ENCODE data around the gene TSEN15.
A peak's percentile ranks its signal among the peaks of the same experiment; 100 is the strongest.
"Not testable (repeated sequence)": the region's sequence is repeated elsewhere in the genome, so short reads cannot be mapped to it uniquely, and the experiment has no call there.

The TSEN15 gene

DNA sequence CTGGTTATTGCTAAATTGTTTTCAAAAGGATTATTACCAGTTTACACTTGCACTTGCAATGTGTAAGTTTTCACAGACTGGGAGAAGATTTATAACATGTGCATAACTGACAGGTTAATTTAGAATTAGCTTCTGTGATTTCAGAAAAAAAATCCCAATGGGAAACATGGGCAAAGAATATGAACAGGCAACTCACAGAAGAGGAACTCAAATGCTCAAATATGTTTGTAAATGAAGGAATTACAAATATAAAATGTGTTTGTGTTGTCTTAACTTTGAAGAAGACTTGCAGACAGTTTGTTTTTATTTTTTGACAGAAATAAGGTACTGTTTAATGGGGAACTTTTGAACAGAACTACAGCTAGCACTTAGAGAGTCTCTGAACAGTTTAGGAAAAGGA is 8.4 kb downstream of the TSEN15 start:
- DNase-seq: no peak

DNA sequence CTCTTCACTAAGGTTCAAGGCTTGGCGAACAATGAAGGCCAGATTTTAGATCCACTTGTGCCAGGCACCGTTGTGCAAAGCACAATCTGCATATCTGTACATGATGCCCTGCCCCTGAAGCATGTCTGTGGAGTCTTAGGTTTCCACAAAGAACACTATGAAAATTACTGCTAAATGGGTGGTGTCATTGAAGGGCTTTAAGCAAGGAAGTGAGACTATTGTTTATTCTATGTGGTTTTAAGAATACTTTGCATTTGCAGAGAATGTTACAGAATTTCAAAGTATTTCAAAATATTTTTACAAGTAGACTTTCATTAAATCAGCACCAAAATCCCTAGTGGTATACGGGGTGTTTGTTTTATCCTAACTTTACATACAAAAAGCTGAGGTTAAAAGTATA is 8.8 kb downstream of the TSEN15 start:
- no peak for DNase-seq

GRCh38 chr1:184061396-184062003 is 10.0 kb downstream of the TSEN15 start:
- no peak for DNase-seq

DNA sequence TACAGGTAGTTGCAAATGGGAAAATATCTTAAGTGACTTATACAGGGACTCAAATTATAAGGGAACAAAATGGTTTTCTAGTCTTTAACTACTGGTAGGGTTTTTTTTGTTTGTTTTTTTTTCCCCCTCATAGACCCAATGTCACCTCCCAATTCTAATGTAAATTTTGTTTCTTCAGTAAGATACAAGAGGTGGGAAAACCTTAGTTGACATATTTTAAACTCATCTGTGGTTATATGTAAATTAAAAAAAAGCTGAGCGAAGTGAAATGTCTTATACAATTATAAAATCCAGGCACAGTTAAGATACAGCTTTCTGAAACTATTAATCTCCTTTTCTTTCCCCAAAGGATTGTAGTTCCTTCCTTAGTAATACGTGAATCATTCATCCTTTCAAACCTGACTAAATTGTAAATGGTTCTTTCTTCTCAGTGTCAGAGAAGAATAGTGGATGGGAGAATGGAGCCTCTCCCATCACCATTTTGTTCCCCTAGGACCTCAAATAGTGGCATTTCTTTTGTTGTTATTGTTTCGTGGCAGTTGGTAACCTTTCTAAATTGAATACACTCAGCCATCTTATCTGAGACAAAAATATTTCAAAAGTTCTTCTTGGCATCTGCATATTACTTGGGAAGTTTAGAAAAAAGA is 11.2 kb downstream of the TSEN15 start:
- DNase-seq: peak in 1 of 2 experiments; percentile 15

DNA sequence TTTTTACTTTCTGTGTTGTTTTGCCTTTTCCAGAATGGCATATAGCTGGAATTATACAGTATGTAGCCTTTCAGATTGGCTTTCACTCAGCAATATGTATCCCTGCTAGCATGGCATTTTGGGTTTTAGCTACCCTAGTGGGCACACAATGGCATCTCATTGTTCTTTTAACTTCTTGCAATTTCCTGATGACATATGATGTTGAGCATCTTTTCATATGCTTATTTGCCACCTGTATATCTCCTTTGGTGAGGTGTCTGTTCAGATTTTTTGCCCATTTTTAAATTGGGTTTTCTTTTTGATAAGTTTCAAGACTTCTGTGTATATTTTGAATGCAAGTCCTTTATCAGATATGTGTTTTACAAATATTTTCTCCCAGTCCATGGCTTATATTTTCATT is 14.0 kb downstream of the TSEN15 start:
- DNase-seq: no peak

- no peak for DNase-seq
Observed at GRCh38 chr1:184068354-184068753, 16.8 kb downstream of the TSEN15 start.

GRCh38 chr1:184069675-184070074 is 18.1 kb downstream of the TSEN15 start:
- no peak for DNase-seq

DNA sequence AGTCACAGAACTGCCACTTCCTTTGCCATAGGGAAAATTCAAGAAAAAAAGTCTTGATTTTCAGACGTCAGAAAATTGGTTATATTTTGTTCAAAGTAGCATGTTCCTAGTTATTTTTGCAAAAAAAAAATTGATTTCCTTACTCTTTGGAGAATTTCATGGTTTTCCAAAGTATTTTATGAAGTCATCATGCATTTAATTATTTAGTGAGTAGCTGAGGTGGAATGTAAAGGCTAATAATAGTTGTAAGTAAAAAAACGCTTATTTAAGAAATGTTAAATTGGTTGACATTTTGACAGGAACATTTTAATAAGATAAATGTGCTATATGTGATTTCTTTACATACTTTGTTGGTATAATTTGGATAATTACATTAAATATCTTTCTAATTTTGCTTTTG is 20.8 kb downstream of the TSEN15 start:
- no peak for DNase-seq

DNA sequence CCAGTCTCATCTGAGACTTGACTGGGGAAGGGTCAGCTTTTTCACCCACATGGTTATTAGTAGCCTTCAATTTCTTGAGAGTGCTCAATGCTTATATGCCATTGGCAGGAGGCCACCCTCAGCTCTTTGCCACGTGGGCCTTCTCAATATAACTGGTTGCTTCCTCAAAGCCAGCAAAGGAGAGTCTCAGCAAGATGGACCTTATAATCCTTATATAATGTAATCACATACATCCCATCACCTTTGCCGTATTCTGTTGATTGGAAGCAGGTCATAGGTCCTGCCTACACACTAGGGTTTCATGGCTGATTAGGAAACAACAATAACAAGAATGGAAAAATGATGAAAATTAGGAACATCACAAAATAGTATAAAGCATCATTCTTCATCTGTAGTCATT is 22.9 kb downstream of the TSEN15 start:
- no peak for DNase-seq

DNA sequence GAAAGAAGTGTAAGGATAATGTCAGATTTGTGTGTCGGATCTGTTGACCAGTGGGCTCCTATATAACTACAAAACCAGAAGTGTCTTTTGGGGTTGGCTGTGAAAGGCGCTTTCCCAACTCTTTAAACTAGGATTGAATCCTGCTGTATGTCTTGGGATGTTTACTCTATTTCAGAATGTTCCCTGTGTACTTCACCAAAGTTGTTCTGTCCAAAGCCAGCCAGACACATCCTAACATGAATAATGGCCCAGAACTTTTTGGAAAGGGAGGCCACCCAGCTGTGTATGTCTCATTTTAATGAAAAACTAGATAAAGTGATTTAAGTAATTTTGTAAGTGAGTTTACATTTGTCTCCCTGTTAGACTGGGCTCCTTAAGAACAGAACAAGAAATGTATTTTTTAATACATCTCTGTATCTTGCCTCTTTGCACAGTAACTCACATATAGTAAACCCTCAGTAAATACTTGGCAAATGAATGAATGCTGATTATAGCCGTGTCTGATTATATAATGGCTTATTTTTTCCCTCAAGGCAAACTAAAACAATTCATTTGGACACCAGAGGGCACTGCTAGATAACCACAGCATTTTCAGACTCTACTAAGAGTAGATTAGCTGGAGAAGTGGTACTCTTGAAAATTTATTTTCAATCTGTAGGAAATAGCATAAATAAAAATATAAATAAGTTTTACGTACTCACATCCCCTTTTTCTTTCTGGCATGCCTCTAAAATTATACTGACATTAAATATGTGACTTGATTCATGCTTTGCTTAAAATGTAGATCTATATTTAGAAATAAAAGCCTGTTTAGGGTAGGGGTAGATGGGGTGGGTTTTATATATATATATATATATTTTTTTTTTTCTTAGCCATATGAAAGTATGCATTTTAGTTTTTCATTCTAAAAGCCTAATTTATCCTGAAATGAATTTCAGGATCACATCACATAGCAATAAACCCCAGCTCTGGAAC is 23.8 kb downstream of the TSEN15 start:
- peak; percentile 34 to 45 for DNase-seq

DNA sequence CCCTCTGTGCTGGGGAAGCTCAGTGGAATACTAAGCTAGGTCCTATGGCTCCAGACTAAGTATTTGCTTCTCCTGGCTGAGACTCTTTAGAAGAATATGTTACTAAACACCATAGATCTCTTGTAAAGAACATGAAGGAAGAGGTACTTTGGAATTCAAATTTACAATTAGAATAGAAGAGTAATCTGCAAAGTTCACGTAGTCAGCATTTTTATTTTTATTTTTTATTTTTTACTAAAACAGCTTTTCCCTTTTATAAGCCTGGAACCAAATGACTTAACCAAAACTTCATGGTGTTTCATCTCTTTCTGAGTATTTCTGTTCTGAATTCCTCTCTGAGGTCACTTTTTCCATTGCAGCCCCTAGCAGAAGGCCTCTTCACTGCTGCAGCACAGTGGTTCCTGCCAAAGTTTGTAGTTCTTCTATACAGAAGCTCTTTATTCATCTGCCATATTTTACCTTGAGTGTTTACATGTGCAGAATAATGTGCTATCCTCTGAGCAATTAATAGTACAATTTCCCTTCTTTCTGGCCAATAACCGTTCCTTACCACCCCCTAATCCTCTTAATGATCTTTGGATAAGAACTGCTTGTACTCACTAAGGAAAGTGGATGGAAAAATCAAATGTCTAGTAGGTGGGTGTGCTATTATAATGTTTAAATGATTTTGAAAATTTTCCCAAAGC is 27.2 kb downstream of the TSEN15 start:
- no peak for DNase-seq

DNA sequence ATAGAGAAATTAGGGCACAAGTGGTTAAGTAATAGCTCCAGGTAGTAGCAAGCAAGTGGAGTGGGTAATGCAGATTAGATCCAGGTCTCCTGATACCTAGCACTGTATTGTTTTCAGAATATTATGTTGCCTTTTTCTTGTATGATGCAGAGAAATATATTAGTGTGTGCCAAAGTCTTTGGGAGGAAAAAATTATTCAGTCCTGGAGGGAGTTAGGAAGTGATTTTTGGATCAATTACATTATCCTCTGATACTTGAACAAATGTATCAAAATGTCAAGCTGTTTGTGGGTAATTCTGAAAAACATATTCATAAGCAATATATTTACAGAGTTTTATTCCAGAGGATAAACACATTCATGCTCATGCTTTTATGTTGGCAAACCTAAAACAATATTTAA is 28.8 kb downstream of the TSEN15 start:
- no peak for DNase-seq

- no peak for DNase-seq
Observed at GRCh38 chr1:184082541-184083415, 31.2 kb downstream of the TSEN15 start.

DNA sequence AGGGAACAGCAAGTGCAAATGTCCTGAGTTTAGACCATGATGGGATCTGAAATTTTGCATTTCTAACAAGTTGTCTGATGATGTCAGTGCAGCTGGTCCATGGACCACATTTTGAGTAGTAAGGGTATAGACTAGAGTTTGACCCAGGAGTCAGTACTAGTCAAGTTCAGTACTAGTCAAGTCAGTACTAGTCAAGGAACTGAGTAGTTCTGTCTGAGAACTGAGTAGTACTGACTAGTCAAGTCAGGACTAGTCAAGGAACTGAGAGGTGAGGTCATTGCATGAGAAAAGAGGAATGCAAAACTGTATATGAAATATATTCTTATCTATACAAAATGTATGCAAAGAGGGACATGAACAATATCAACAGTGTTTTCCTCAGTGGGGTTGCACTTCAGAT is 34.1 kb downstream of the TSEN15 start:
- DNase-seq: no peak

DNA sequence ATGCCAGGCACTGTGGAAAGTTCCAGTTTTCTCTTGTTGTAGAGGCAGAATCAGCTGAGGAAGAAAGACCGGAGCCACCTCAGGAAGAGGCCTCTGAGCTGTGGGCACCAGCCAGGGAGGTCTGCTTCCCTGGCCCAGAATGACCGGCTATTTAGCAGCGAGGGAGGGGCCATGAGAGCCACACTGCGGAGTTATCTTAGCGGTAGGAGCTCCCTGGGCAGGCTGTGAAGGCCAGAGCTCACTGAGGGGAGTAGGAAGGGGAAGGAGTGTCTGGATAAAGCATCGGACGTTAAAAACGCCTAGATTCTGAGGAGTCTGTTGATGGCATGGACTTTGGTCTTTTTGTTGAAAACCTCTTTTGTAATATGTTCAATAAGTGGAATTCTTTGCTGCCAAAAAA is 36.5 kb downstream of the TSEN15 start:
- no peak for DNase-seq

- no peak for DNase-seq
Observed at GRCh38 chr1:184093071-184093470, 41.5 kb downstream of the TSEN15 start.

DNA sequence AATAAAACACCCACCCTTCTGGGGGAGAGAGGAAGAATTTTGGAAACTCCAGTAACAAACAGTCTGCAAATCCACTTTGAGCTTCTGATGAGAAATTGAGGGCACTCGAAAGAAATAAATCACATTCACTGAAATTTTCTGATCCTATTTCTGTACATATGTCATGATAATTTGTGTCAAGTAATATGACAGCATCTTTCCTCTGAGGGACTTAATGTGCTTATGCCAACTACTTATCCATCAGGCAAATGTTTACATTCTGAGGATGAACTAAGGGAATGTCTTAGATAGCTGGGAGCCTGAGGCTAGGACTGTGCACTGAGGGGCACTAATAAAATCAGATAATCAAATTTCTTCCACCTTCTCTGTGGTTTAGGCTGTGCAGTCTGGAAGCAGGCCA is 44.5 kb downstream of the TSEN15 start:
- no peak for DNase-seq

- DNase-seq: not testable (repeated sequence)
Observed at GRCh38 chr1:184096580-184096979, 45.0 kb downstream of the TSEN15 start.

- no peak for DNase-seq
Observed at GRCh38 chr1:184101141-184101540, 49.6 kb downstream of the TSEN15 start.

DNA sequence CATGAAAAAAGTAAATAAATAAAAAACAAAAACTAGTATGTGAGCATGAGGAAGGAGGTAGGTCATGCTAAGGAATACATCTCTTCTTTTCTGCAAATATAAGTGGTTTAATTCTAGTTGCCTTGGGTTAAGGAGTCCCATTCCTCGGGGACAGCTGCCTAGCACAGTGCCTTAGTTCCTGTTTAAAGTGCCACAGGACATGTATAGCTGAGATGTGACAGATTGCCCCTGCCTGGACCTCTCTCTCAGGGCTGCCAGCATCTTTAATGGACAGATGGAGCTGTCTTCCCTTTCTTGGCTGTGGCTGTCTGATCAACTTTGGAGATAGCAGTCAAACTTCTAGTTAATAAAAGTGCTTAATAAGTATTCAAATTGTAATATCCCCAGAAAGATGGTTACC is 50.0 kb downstream of the TSEN15 start:
- DNase-seq: no peak

DNA sequence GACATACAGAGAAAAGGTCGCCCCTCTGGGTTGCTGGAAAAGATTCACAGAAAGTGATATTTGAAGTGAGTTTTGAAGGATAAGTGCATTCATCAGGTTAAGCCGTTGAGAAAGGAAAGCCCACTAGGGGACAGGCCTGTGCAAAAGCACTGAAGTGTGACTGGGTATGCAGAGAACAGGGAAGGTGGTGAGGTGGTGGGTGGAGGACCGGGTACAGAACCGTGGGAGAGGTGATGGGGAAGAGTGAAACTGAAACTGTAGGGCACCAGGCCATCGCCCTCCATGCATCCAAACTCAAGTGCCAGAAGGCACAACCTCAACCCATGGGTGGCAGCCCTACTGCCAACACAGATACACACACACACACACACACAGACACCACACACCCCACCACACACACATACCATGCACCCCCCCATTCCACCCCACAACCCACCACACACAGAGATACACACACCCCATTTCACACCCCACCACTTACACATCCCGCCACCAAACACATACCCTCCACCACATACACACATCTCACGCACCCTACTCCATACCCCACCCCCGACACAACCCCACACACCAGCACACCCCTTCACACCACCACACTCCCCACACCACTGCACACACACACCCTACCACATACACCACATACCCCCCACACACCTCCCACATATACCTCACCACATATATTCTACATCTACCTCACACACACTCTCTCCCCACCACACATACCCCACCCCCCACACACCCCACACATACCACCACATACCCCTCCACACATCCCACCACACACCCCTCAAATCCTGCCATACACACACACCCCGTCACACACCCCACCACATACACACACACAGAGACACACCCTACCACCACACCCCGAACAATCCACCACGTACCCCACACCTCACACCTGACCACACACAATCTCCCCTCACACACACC is 59.0 kb downstream of the TSEN15 start:
- no peak for DNase-seq
